Measurements from ENCODE around the gene WDR64.
"Not testable (repeated sequence)": the region's sequence is repeated elsewhere in the genome, so short reads cannot be mapped to it uniquely, and the experiment has no call there.

The WDR64 gene

GRCh38 chr1:241730031-241730430 is 78.0 kb downstream of the WDR64 start:
- Histone ChIP-seq H3K9me3 (ENCODE audit: control insufficient read depth, low read depth, low read length) (no peaks in the 10 kb centered on the region), H3K9ac (ENCODE audit: low read length) (no peak overlapping the region), H3K4me1 (ENCODE audit: control insufficient read depth, low read depth, low read length) (no peaks in the 10 kb centered on the region), H3K27ac (ENCODE audit: low read length) (no peak overlapping the region), H3K4me3 (ENCODE audit: low read length) (no peak overlapping the region), H3K27me3 (ENCODE audit: control insufficient read depth, insufficient read depth, low read length) (no peaks in the 10 kb centered on the region), H3K36me3 (ENCODE audit: control insufficient read depth, low read depth, low read length) (no peaks in the 10 kb centered on the region)

- Histone ChIP-seq H3K27ac (ENCODE audit: low read length) (no peak overlapping the region), H3K9me3 (ENCODE audit: control insufficient read depth, low read depth, low read length) (no peaks in the 10 kb centered on the region), H3K9ac (ENCODE audit: low read length) (no peak overlapping the region), H3K4me3 (ENCODE audit: low read length) (no peak overlapping the region), H3K4me1 (ENCODE audit: control insufficient read depth, low read depth, low read length) (no peaks in the 10 kb centered on the region), H3K36me3 (ENCODE audit: control insufficient read depth, low read depth, low read length) (no peaks in the 10 kb centered on the region), H3K27me3 (ENCODE audit: control insufficient read depth, insufficient read depth, low read length) (no peaks in the 10 kb centered on the region)
Measured at GRCh38 chr1:241733899-241734298, 81.8 kb downstream of the WDR64 start.

GRCh38 chr1:241734533-241734932 is 82.5 kb downstream of the WDR64 start:
- no peaks in the 10 kb centered on the region for H3K9me3 ChIP-seq (ENCODE audit: control insufficient read depth, low read depth, low read length)
- no peaks in the 10 kb centered on the region for H3K36me3 ChIP-seq (ENCODE audit: control insufficient read depth, low read depth, low read length)
- no peak overlapping the region for H3K27ac ChIP-seq (ENCODE audit: low read length)
- H3K9ac ChIP-seq (ENCODE audit: low read length) = no peak overlapping the region
- no peaks in the 10 kb centered on the region for H3K27me3 ChIP-seq (ENCODE audit: control insufficient read depth, insufficient read depth, low read length)
- H3K4me1 ChIP-seq (ENCODE audit: control insufficient read depth, low read depth, low read length) = no peaks in the 10 kb centered on the region
- no peak overlapping the region for H3K4me3 ChIP-seq (ENCODE audit: low read length)

- H3K4me3 ChIP-seq (ENCODE audit: low read length); H3K9ac ChIP-seq (ENCODE audit: low read length); H3K4me1 ChIP-seq (ENCODE audit: control insufficient read depth, low read depth, low read length); H3K9me3 ChIP-seq (ENCODE audit: control insufficient read depth, low read depth, low read length); H3K27me3 ChIP-seq (ENCODE audit: control insufficient read depth, insufficient read depth, low read length); H3K27ac ChIP-seq (ENCODE audit: low read length); H3K36me3 ChIP-seq (ENCODE audit: control insufficient read depth, low read depth, low read length): not testable (repeated sequence)
Measured at GRCh38 chr1:241735493-241735926, 83.4 kb downstream of the WDR64 start.

GRCh38 chr1:241736387-241736786 is 84.3 kb downstream of the WDR64 start:
- no peak overlapping the region for H3K9ac ChIP-seq (ENCODE audit: low read length)
- H3K9me3 ChIP-seq (ENCODE audit: control insufficient read depth, low read depth, low read length) = no peaks in the 10 kb centered on the region
- H3K36me3 ChIP-seq (ENCODE audit: control insufficient read depth, low read depth, low read length) = no peaks in the 10 kb centered on the region
- no peak overlapping the region for H3K4me3 ChIP-seq (ENCODE audit: low read length)
- H3K27ac ChIP-seq (ENCODE audit: low read length) = no peak overlapping the region
- H3K4me1 ChIP-seq (ENCODE audit: control insufficient read depth, low read depth, low read length) = no peaks in the 10 kb centered on the region
- no peaks in the 10 kb centered on the region for H3K27me3 ChIP-seq (ENCODE audit: control insufficient read depth, insufficient read depth, low read length)

- Histone ChIP-seq H3K27ac (ENCODE audit: low read length) (no peak overlapping the region), H3K9me3 (ENCODE audit: control insufficient read depth, low read depth, low read length) (no peaks in the 10 kb centered on the region), H3K9ac (ENCODE audit: low read length) (no peak overlapping the region), H3K4me1 (ENCODE audit: control insufficient read depth, low read depth, low read length) (no peaks in the 10 kb centered on the region), H3K36me3 (ENCODE audit: control insufficient read depth, low read depth, low read length) (no peaks in the 10 kb centered on the region), H3K27me3 (ENCODE audit: control insufficient read depth, insufficient read depth, low read length) (no peaks in the 10 kb centered on the region), H3K4me3 (ENCODE audit: low read length) (no peak overlapping the region)
Measured at GRCh38 chr1:241738284-241739078, 86.4 kb downstream of the WDR64 start.

GRCh38 chr1:241742084-241742483 is 90.0 kb downstream of the WDR64 start:
- no peaks in the 10 kb centered on the region for H3K4me1 ChIP-seq (ENCODE audit: control insufficient read depth, low read depth, low read length)
- no peaks in the 10 kb centered on the region for H3K9me3 ChIP-seq (ENCODE audit: control insufficient read depth, low read depth, low read length)
- no peak overlapping the region for H3K9ac ChIP-seq (ENCODE audit: low read length)
- H3K27ac ChIP-seq (ENCODE audit: low read length) = no peak overlapping the region
- no peaks in the 10 kb centered on the region for H3K27me3 ChIP-seq (ENCODE audit: control insufficient read depth, insufficient read depth, low read length)
- no peak overlapping the region for H3K4me3 ChIP-seq (ENCODE audit: low read length)
- H3K36me3 ChIP-seq (ENCODE audit: control insufficient read depth, low read depth, low read length) = no peaks in the 10 kb centered on the region

GRCh38 chr1:241744591-241744990 is 92.5 kb downstream of the WDR64 start:
- no peaks in the 10 kb centered on the region for H3K9me3 ChIP-seq (ENCODE audit: control insufficient read depth, low read depth, low read length)
- no peaks in the 10 kb centered on the region for H3K36me3 ChIP-seq (ENCODE audit: control insufficient read depth, low read depth, low read length)
- H3K27me3 ChIP-seq (ENCODE audit: control insufficient read depth, insufficient read depth, low read length) = no peaks in the 10 kb centered on the region
- H3K9ac ChIP-seq (ENCODE audit: low read length) = no peak overlapping the region
- no peaks in the 10 kb centered on the region for H3K4me1 ChIP-seq (ENCODE audit: control insufficient read depth, low read depth, low read length)
- no peak overlapping the region for H3K27ac ChIP-seq (ENCODE audit: low read length)
- H3K4me3 ChIP-seq (ENCODE audit: low read length) = no peak overlapping the region

- no peaks in the 10 kb centered on the region for H3K27me3 ChIP-seq (ENCODE audit: control insufficient read depth, insufficient read depth, low read length)
- no peaks in the 10 kb centered on the region for H3K9me3 ChIP-seq (ENCODE audit: control insufficient read depth, low read depth, low read length)
- no peak overlapping the region for H3K4me3 ChIP-seq (ENCODE audit: low read length)
- H3K9ac ChIP-seq (ENCODE audit: low read length) = no peak overlapping the region
- no peak overlapping the region for H3K27ac ChIP-seq (ENCODE audit: low read length)
- H3K4me1 ChIP-seq (ENCODE audit: control insufficient read depth, low read depth, low read length) = no peaks in the 10 kb centered on the region
- no peaks in the 10 kb centered on the region for H3K36me3 ChIP-seq (ENCODE audit: control insufficient read depth, low read depth, low read length)
Measured at GRCh38 chr1:241747992-241748391, 95.9 kb downstream of the WDR64 start.

GRCh38 chr1:241749041-241749944 is 97.2 kb downstream of the WDR64 start:
- no peak overlapping the region for H3K4me3 ChIP-seq (ENCODE audit: low read length)
- H3K27ac ChIP-seq (ENCODE audit: low read length) = no peak overlapping the region
- H3K9ac ChIP-seq (ENCODE audit: low read length) = no peak overlapping the region
- H3K36me3 ChIP-seq (ENCODE audit: control insufficient read depth, low read depth, low read length) = no peaks in the 10 kb centered on the region
- H3K4me1 ChIP-seq (ENCODE audit: control insufficient read depth, low read depth, low read length) = no peaks in the 10 kb centered on the region
- H3K27me3 ChIP-seq (ENCODE audit: control insufficient read depth, insufficient read depth, low read length) = no peaks in the 10 kb centered on the region
- no peaks in the 10 kb centered on the region for H3K9me3 ChIP-seq (ENCODE audit: control insufficient read depth, low read depth, low read length)

GRCh38 chr1:241749945-241750695 is 98.0 kb downstream of the WDR64 start:
- no peaks in the 10 kb centered on the region for H3K4me1 ChIP-seq (ENCODE audit: control insufficient read depth, low read depth, low read length)
- no peaks in the 10 kb centered on the region for H3K27me3 ChIP-seq (ENCODE audit: control insufficient read depth, insufficient read depth, low read length)
- no peak overlapping the region for H3K4me3 ChIP-seq (ENCODE audit: low read length)
- H3K36me3 ChIP-seq (ENCODE audit: control insufficient read depth, low read depth, low read length) = no peaks in the 10 kb centered on the region
- no peak overlapping the region for H3K27ac ChIP-seq (ENCODE audit: low read length)
- no peak overlapping the region for H3K9ac ChIP-seq (ENCODE audit: low read length)
- H3K9me3 ChIP-seq (ENCODE audit: control insufficient read depth, low read depth, low read length) = no peaks in the 10 kb centered on the region

Data from iPS-18a (cell line).